HG02870 (cell line): ENCODE data around the gene PLCE1.
"Not testable (repeated sequence)": the region's sequence is repeated elsewhere in the genome, so short reads cannot be mapped to it uniquely, and the experiment has no call there.

Experiments
- ATAC-seq: cut with Tn5 transposase; IDR thresholded peaks from one replicate; pipeline ENCODE4 v1.9.1; 2021; ENCODE audit warnings: mild to moderate bottlenecking, moderate library complexity; ENCODE audit not compliant: unreplicated experiment

PLCE1 gene

DNA sequence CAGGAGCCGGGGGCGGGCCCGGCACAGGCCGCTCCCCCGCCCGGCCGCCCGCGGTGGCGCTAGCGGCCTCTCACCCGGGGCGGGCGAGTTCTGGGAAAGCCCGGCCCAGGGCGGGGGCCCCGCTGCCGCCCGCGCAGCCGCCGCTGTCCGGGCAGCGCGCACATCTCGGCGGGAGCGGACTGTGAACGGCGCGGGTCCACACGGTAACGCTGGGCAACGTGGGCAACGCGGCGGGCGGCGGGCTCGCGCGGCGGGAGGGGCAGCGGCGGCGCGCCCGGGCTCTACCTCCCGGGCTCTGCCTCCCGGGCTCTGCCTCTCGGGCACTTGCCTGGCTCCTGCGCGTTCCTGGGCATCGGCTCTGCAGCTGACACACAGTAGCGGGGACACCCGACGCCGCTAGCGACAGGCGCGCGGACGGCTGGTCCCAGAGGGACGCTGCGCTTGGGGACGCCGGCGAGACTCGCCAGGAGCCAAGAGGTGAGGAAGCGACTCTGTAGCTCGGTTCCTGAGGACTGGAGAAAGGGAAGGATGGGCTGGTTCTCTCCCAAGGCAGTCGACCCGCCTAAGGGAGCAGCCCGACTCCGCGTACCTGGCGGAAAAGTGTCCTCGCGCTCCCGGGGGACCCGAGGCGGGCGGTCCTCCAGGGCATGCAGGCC, at the start of gene PLCE1:
Gene PLCE1 (plus strand): TSS at position 150 of the 656 bp plus-strand sequence. CDS start 37,116 bp downstream, outside the sequence.
- ATAC-seq: no peak

- no peak for ATAC-seq
Observed at GRCh38 chr10:93945819-93946218, 47.9 kb upstream of the PLCE1 start.

DNA sequence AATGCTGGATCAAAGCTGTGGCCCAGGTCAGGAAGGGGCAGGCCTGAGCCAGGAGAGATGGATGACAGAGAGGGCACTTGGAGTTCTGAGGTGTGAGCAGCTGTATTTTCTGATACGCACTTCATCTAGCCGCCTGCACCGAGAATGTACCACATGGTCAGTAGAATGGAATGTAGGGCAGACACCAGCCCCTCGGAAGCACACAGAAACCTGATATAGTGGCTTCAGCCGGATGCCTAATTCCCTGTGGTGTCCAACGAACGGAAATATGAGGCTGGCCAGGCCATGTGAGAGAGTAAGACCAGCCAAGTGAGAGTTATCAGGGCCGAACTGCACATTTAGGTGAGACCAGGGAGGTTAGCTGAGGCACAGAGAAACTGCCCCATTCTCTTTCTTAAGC, 46.7 kb upstream of the PLCE1 start:
- no peak for ATAC-seq

- no peak for ATAC-seq
Observed at GRCh38 chr10:93947524-93947923, 46.2 kb upstream of the PLCE1 start.

- no peak for ATAC-seq
Observed at GRCh38 chr10:93951905-93952304, 41.8 kb upstream of the PLCE1 start.

GRCh38 chr10:93954299-93954698, 39.4 kb upstream of the PLCE1 start:
- ATAC-seq: no peak

GRCh38 chr10:93954726-93955363, 38.9 kb upstream of the PLCE1 start:
- ATAC-seq: no peak

GRCh38 chr10:93958834-93959233, 34.9 kb upstream of the PLCE1 start:
- ATAC-seq: no peak

DNA sequence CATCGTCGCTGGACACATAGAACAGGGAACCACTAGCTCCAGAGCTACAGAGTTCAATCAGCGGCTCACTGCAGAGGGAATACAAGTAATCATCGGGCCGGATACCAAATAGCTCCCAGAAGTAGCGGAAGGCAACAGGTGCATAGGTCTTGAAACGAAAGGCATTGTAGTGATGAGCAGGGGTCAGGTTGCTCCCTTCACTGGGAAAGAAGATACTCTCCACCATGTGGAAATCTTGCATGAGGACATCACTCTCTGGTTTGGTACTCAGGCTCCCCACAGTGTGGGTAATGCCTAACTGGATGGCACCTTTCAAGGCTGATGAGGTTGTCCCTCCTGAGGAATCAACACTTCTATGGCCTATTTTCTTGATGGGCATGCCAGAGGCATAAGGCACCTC, 32.7 kb upstream of the PLCE1 start:
- ATAC-seq: not testable (repeated sequence)

DNA sequence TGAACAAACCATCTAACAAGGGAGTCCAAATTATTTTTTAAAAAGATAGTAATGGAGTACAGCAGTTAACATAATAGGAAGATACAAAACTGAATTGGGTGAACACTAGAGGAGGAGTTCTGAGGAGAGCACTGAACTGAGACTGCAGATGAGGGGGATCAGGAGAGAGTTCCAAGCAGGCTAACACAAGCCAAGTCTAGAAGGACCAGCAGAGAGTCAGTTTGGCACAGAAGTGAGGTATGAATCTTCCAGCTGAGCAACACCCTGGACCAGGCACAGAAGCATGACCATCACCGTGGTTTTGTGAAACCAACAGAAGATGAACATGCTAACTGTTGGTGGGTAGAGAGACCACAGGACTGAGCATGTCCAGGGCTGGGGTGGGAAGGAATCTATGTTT, 30.8 kb upstream of the PLCE1 start:
- ATAC-seq: no peak

DNA sequence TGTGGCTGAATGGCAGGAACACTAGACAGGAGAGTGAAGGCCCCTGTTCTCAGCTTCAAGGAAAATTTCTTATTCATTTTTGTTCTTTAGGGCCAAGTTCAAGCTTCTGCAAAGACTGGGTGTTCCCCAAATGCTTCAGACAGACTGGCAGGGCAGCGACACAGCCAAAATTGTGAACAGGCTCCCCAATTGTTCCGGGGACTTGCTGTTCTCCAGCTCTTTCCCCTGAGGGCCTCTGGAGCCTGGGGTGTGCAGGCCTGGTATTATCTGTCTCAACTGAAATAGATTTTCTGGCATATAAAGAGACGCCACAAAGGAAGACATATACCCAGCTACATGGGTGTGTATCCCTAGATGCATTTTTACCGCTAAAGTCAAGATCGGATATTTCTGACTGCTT, 30.3 kb upstream of the PLCE1 start:
- ATAC-seq: no peak

DNA sequence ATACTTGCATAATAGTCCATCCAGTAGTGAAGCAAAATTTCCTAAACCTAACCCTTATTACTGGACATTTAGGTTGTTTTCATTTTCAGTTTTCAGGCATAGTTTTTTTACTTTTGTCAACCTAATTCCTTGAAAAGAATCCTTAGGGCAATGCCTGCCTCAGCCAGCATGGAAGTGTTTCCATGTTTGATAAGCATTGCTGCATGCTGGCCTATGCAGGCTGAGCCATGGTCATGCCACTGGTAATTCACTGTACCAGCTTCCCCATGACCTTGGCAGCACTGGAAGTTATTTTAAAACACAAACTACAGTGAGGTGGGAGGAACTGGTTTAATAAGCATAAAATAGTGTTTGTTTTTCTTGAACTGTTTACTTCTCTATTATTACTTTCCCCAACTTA, 27.8 kb upstream of the PLCE1 start:
- ATAC-seq: no peak

DNA sequence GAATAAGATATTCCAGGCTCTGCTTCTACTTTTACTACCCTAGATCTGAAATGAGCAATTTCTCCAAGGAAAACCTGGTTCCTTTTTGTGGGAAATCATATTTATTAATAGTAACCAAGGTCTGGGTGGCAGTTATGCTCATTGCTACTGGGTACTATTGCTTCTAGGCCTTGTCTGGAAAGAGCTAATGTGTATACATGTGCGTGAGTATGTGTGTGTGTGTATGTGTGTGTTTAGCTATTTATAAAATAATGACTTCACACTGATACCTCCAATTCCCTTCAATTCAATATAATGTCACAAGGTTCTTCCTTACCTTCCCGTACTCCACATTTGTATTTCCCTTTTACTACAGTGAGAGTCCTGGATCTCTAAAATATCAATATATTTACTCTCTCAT, 26.0 kb upstream of the PLCE1 start:
- ATAC-seq: no peak

DNA sequence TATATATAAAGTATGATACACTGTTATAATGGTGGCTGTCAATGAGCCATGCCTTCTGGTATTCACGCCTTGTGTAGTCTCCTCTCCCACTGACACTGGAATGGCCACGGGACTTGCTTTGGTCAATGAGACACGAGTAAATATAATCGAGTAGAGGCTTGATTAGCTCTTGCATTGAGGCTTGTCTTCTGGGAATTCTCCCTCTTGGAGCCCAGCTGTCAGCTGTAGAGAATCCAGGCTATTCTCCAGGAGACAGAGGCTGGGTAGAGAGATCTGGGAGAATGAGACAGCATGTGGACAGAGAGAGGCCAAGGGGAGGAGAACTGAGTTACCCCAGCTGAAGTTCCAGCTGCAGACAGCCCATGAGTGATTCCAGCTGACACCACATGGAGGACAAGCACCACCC, 25.2 kb upstream of the PLCE1 start:
- ATAC-seq: no peak

GRCh38 chr10:93970433-93971010, 23.2 kb upstream of the PLCE1 start:
- not testable (repeated sequence) for ATAC-seq

GRCh38 chr10:93973748-93974445, 19.8 kb upstream of the PLCE1 start:
- no peak for ATAC-seq

GRCh38 chr10:93977442-93977841, 16.3 kb upstream of the PLCE1 start:
- no peak for ATAC-seq

DNA sequence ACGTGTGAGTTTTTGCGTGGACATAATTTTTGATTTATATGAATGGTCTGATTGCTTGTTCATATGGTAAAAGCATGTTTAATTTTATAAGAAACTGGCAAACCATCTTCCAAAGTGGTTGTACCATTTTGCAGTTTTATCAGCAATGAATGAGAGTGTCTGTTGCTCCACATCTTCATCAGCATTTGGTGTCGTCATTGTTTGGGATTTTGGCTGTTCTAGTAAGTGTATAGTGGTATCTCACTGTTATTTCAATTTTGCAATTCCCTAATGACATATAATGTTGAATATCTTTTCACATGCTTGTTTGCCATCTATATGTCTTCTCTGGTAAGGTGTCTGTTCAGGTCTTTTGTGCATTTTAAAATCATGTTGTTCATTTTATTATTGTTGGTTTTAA, 13.2 kb upstream of the PLCE1 start:
- ATAC-seq: no peak

DNA sequence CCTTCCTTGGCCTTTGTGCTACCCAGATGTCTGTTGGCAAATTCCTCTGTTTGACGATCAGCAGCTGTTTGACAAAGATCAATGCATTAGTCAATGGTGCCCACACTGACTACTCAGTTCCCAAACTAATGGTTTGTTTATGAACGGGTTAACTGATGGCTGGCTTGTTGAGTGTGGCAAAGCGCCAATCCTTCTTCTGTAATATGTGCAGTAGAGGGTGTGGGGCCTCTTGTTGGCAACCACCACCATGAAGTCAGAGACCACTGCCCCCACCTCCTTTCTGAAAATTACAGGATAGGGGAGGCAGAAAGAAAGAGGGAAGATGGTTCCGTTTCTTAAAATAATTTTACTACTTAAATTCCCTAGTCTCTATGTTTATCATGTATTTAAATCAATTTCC, 2.6 kb upstream of the PLCE1 start:
- no peak for ATAC-seq

DNA sequence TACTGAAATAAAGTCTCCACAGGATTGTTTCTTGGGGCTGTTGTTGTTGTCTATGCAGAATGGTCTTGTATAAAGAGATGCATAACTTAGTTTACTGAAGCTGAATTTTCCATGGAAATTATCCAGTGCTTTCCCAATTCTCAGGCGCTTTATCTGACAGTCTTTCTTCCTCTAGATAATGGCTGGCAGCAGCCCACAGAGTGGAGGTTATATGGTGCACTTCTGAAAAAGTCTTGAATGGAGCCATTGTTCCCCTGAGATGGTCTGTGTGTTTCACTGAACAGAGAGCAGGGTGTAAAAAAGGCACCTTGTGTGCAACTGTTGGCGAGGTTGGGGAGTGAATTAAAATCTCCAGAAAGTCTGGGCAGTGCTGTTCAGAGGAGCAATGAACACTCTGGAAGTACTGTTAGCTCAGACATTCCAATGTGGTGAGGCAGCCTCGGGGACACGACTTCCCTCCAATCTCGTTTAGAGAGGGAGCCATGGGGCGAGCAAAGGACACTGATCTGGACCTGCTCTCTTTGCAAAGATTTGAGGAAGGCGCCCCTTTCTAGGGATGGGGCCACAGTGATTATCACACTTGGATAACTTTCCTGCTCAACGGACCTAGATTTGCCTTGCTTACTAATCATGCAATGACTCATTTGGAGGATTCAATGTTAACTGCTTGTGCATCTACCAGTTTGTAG, 2.0 kb upstream of the PLCE1 start:
- ATAC-seq: no peak

DNA sequence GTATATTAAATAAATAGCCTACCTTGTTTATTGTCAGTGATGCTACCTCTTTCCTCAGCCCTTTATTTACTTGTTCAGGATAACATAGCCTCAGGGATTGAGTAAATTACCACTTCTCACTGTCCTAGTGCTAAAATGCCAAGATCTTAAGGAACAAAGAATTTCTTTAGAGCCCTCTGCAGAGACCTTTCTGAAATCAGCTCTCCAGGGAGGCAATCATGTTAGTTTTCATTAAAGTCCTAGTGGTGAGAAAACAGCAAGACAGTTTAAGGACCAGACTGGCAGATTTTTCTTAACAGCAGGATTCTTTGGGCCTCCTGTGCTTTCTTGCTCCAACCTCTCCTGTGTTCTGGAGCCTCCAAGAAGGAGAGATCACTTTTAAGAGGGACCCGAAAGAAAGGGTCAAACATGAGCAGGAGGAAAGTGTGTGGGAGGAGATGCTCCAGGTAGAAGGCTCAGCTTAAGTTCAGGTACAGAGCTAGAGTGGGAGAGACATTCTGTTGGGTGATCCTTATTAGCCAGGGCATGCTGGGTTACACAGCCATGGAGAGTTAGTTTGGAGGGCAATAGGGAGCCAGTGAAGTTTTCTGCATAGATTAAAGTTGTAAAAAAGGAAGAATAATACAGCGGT, 1.2 kb upstream of the PLCE1 start:
- no peak for ATAC-seq
